HG03039 (cell line): ENCODE measurements around the gene RTP4.
"Not testable (repeated sequence)": the region's sequence is repeated elsewhere in the genome, so short reads cannot be mapped to it uniquely, and the experiment has no call there.

ENCODE experiments used
- ATAC-seq: cut with Tn5 transposase; IDR thresholded peaks from one replicate; pipeline ENCODE4 v1.9.1; 2021; ENCODE audit warnings: mild to moderate bottlenecking, moderate library complexity; ENCODE audit not compliant: unreplicated experiment

RTP4 gene

GRCh38 chr3:187367561-187368103 lies 553 bp upstream of the RTP4 start:
- ATAC-seq: no peak

- no peak for ATAC-seq
Observed at GRCh38 chr3:187369089-187369447, 883 bp downstream of the RTP4 start.

GRCh38 chr3:187370051-187370450 lies 1.9 kb downstream of the RTP4 start:
- ATAC-seq: no peak

- ATAC-seq: no peak
Observed at GRCh38 chr3:187375581-187375980, 7.4 kb downstream of the RTP4 start.

- ATAC-seq: no peak
Observed at GRCh38 chr3:187377842-187378241, 9.7 kb downstream of the RTP4 start.

GRCh38 chr3:187382609-187383151 lies 14.5 kb downstream of the RTP4 start:
- ATAC-seq: no peak

- no peak for ATAC-seq
Observed at GRCh38 chr3:187383246-187383645, 15.1 kb downstream of the RTP4 start.

GRCh38 chr3:187385296-187385695 lies 17.1 kb downstream of the RTP4 start:
- ATAC-seq: no peak

- ATAC-seq: no peak
Observed at GRCh38 chr3:187396661-187397060, 28.5 kb downstream of the RTP4 start.

- ATAC-seq: no peak
Observed at GRCh38 chr3:187398955-187399354, 30.8 kb downstream of the RTP4 start.

- ATAC-seq: no peak
Observed at GRCh38 chr3:187400756-187401155, 32.6 kb downstream of the RTP4 start.

GRCh38 chr3:187401856-187402255 lies 33.7 kb downstream of the RTP4 start:
- ATAC-seq: no peak

- no peak for ATAC-seq
Observed at GRCh38 chr3:187403768-187404288, 35.6 kb downstream of the RTP4 start.

- no peak for ATAC-seq
Observed at GRCh38 chr3:187406927-187407326, 38.7 kb downstream of the RTP4 start.

GRCh38 chr3:187411991-187412781 lies 44.0 kb downstream of the RTP4 start:
- not testable (repeated sequence) for ATAC-seq
